ENCODE results near the gene GLRX5. TPM values are rescaled to one million over a fixed set of nuclear protein-coding genes. Genes with fewer than 3 reads are reported as not detected.
A peak's percentile ranks its signal among the peaks of the same experiment; 100 is the strongest.

Gene GLRX5
- total RNA-seq, 3 donors from 2014 or later (not counting 1 experiment from before 2014, with no cell fraction given) = 16.7 to 26.0 (median 23.4) TPM

- intact Hi-C loops (cut with micrococcal nuclease) = no loop called here
- peak; percentile 75 to 79 (median 79) for ATAC-seq
Measured at GRCh38 chr14:95495538-95496025, 39.3 kb upstream of the GLRX5 start.

DNA sequence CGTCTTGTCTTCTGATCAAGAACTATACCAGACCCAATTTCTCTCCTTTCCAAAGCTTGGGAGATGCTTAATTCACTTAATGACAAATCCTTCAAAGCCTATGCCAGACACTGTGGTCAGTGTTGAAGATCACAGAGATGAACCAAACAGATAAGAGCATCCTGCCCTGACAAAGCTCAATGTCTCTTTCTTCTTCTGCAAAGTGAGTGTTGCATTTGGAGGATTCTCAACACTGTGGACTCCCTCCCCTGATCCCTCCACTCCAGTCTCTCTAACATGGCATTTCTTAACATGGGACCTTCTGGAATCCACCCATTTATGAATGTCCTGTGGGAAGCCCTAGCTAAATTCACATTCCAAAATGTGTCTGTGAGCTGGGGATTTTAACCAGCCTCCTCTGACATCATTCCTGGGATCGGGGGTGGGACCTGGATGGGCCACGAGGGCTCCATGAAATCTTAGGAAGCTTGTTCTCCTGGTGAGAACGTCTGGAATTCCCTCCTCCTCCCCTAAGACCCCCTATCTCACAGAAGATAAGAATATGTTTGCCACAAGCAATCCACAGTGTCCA lies 38.7 kb upstream of the GLRX5 start:
- TF ChIP-seq CTCF (IDR thresholded peaks at IDR 0.05) = no peak
- Mint-ChIP-seq H3K27ac (peak overlapping the region; percentile 49 to 82), H3K27me3 (ENCODE audit: low read depth in 2 of 2) (no peaks in the 10 kb centered on the region), H3K9me3 (no peaks in the 10 kb centered on the region), H3K4me1 (peaks cover 38 to 43% of the 10 kb centered on the region in 2 donors), H3K36me3 (peaks cover 7% of the 10 kb centered on the region), H3K4me3 (peak overlapping the region; percentile 4)
- ATAC-seq (peak; percentile 53 to 69 (median 56)), DNase-seq (peak in 1 of 2 donors; percentile 55)
- peaks cover 3% of the 10 kb centered on the region for H3K36me3 ChIP-seq (ENCODE audit: control insufficient read depth, insufficient read depth, low read length)
- no peak overlapping the region for H3K4me3 ChIP-seq (ENCODE audit: low read length)
- H3K9me3 ChIP-seq (ENCODE audit: control insufficient read depth, insufficient read depth, low read length) = no peaks in the 10 kb centered on the region
- intact Hi-C loops (cut with micrococcal nuclease) = no loop called here
- peaks cover 33% of the 10 kb centered on the region for H3K4me1 ChIP-seq (ENCODE audit: control insufficient read depth, insufficient read depth, low read length)
- H3K27me3 ChIP-seq (ENCODE audit: control insufficient read depth, insufficient read depth, low read length) = no peaks in the 10 kb centered on the region
- H3K27ac ChIP-seq (ENCODE audit: low read length) = peak overlapping the region; percentile 82
- WGBS (ENCODE audit: insufficient coverage) = 77% methylated on average over 4 of the region's 4 CpGs

More at GRCh38 chr14:95495538-95496025, 39.3 kb upstream of the GLRX5 start:
- peak overlapping the region; percentile 82 for H3K27ac ChIP-seq (ENCODE audit: low read length)
- no peak overlapping the region for H3K4me3 Mint-ChIP-seq
- H3K4me1 Mint-ChIP-seq = peaks cover 32 to 40% of the 10 kb centered on the region in 2 donors
- peak in 1 of 2 donors; percentile 55 for DNase-seq
- peaks cover 1% of the 10 kb centered on the region for H3K36me3 Mint-ChIP-seq
- no peaks in the 10 kb centered on the region for H3K9me3 ChIP-seq (ENCODE audit: control insufficient read depth, insufficient read depth, low read length)
- no peaks in the 10 kb centered on the region for H3K27me3 ChIP-seq (ENCODE audit: control insufficient read depth, insufficient read depth, low read length)
- WGBS (ENCODE audit: insufficient coverage) = 39% methylated on average over 6 of the region's 8 CpGs
- no peaks in the 10 kb centered on the region for H3K27me3 Mint-ChIP-seq (ENCODE audit: low read depth in 2 of 2)
- H3K9me3 Mint-ChIP-seq = no peaks in the 10 kb centered on the region
- peaks cover 33% of the 10 kb centered on the region for H3K4me1 ChIP-seq (ENCODE audit: control insufficient read depth, insufficient read depth, low read length)
- no peaks in the 10 kb centered on the region for H3K36me3 ChIP-seq (ENCODE audit: control insufficient read depth, insufficient read depth, low read length)
- no peak overlapping the region for H3K4me3 ChIP-seq (ENCODE audit: low read length)
- peak overlapping the region; percentile 49 to 82 for H3K27ac Mint-ChIP-seq
- TF ChIP-seq CTCF (IDR thresholded peaks at IDR 0.05) = no peak

- no peaks in the 10 kb centered on the region for H3K9me3 Mint-ChIP-seq
- DNase-seq (no peak), ATAC-seq (no peak)
- WGBS (ENCODE audit: insufficient coverage) = 78% methylated on average over 4 of the region's 4 CpGs
- Histone ChIP-seq H3K4me1 (ENCODE audit: control insufficient read depth, insufficient read depth, low read length) (peaks cover 33% of the 10 kb centered on the region), H3K27ac (ENCODE audit: low read length) (no peak overlapping the region), H3K36me3 (ENCODE audit: control insufficient read depth, insufficient read depth, low read length) (peaks cover 3% of the 10 kb centered on the region), H3K4me3 (ENCODE audit: low read length) (no peak overlapping the region), H3K9me3 (ENCODE audit: control insufficient read depth, insufficient read depth, low read length) (no peaks in the 10 kb centered on the region), H3K27me3 (ENCODE audit: control insufficient read depth, insufficient read depth, low read length) (no peaks in the 10 kb centered on the region)
- TF ChIP-seq CTCF (IDR thresholded peaks at IDR 0.05) = no peak
- H3K4me1 Mint-ChIP-seq = peaks cover 39 to 42% of the 10 kb centered on the region in 2 donors
- H3K36me3 Mint-ChIP-seq = peaks cover 9% of the 10 kb centered on the region
- intact Hi-C loops (cut with micrococcal nuclease) = no loop called here
- peak overlapping the region; percentile 4 for H3K4me3 Mint-ChIP-seq
- no peaks in the 10 kb centered on the region for H3K27me3 Mint-ChIP-seq (ENCODE audit: low read depth in 2 of 2)
- H3K27ac Mint-ChIP-seq = peak overlapping the region in 1 of 2 donors; percentile 49
Measured at GRCh38 chr14:95496690-95497259, 38.1 kb upstream of the GLRX5 start.

Data from natural killer cell (primary cell).